ENCODE data around the gene NCBP2. TPM values are rescaled to one million over a fixed set of nuclear protein-coding genes. Genes with fewer than 3 reads are reported as not detected.

NCBP2 gene
- total and polyA plus RNA-seq, 4 donors: 37.4 to 48.6 (median 47.5) TPM

- Histone ChIP-seq H3K36me3 (ENCODE audit: control insufficient read depth in 4 of 4, insufficient read depth in 4 of 4, low read length in 4 of 4) (peaks cover 0 to 5% (median 0%) of the 10 kb centered on the region in 4 donors), H3K4me1 (ENCODE audit: control insufficient read depth in 5 of 5, insufficient read depth in 5 of 5, low read length in 5 of 5) (peaks cover 0 to 10% (median 2%) of the 10 kb centered on the region in 5 donors), H3K27me3 (ENCODE audit: control insufficient read depth in 3 of 3, insufficient read depth in 3 of 3, low read length in 2 of 3) (peaks cover 0 to 27% (median 27%) of the 10 kb centered on the region in 3 donors), H3K9ac (ENCODE audit: insufficient read depth in 1 of 2, low read length in 2 of 2) (no peak overlapping the region), H3K4me3 (no peak overlapping the region), H3K9me3 (ENCODE audit: control insufficient read depth in 4 of 4, insufficient read depth in 3 of 4, low read length in 3 of 4) (no peaks in the 10 kb centered on the region), H3K27ac (ENCODE audit: low read depth in 1 of 2, low read length in 1 of 2) (no peak overlapping the region)
- DNase-seq (peak in 1 of 3 donors; percentile 10), ATAC-seq (ENCODE audit: insufficient read depth, low FRiP score) (no peak)
- 79 to 84% methylated on average over 9 of the region's 9 CpGs for WGBS, 2 donors
- TF ChIP-seq CTCF (IDR thresholded peaks at IDR 0.05; ENCODE audit: control extremely low read depth, extremely low read depth): no peak
Observed at GRCh38 chr3:196962108-196962929, 20.0 kb upstream of the NCBP2 start.

GRCh38 chr3:196954832-196955231 lies 12.5 kb upstream of the NCBP2 start:
- H3K9me3 ChIP-seq (ENCODE audit: control insufficient read depth in 4 of 4, insufficient read depth in 3 of 4, low read length in 3 of 4): no peaks in the 10 kb centered on the region
- no peak for ATAC-seq (ENCODE audit: insufficient read depth, low FRiP score)
- no peak overlapping the region for H3K27ac ChIP-seq (ENCODE audit: low read depth in 1 of 2, low read length in 1 of 2)
- no peak overlapping the region for H3K4me3 ChIP-seq
- no peak for TF ChIP-seq CTCF (IDR thresholded peaks at IDR 0.05; ENCODE audit: control extremely low read depth, extremely low read depth)
- H3K4me1 ChIP-seq (ENCODE audit: control insufficient read depth in 5 of 5, insufficient read depth in 5 of 5, low read length in 5 of 5): no peaks in the 10 kb centered on the region
- DNase-seq: no peak
- H3K36me3 ChIP-seq (ENCODE audit: control insufficient read depth in 4 of 4, insufficient read depth in 4 of 4, low read length in 4 of 4): no peaks in the 10 kb centered on the region
- no peak overlapping the region for H3K9ac ChIP-seq (ENCODE audit: insufficient read depth in 1 of 2, low read length in 2 of 2)
- H3K27me3 ChIP-seq (ENCODE audit: control insufficient read depth in 3 of 3, insufficient read depth in 3 of 3, low read length in 2 of 3): no peaks in the 10 kb centered on the region
- WGBS, 2 donors: 88 to 94% methylated on average over 7 of the region's 7 CpGs

- 88 to 97% methylated on average over 3 of the region's 3 CpGs for WGBS, 2 donors
- Histone ChIP-seq H3K27me3 (ENCODE audit: control insufficient read depth in 3 of 3, insufficient read depth in 3 of 3, low read length in 2 of 3) (no peaks in the 10 kb centered on the region), H3K27ac (ENCODE audit: low read depth in 1 of 2, low read length in 1 of 2) (no peak overlapping the region), H3K36me3 (ENCODE audit: control insufficient read depth in 4 of 4, insufficient read depth in 4 of 4, low read length in 4 of 4) (peaks cover 0 to 2% (median 0%) of the 10 kb centered on the region in 4 donors), H3K9ac (ENCODE audit: insufficient read depth in 1 of 2, low read length in 2 of 2) (no peak overlapping the region), H3K4me3 (no peak overlapping the region), H3K4me1 (ENCODE audit: control insufficient read depth in 5 of 5, insufficient read depth in 5 of 5, low read length in 5 of 5) (peaks cover 0 to 8% (median 0%) of the 10 kb centered on the region in 5 donors), H3K9me3 (ENCODE audit: control insufficient read depth in 4 of 4, insufficient read depth in 3 of 4, low read length in 3 of 4) (no peaks in the 10 kb centered on the region)
- no peak for ATAC-seq (ENCODE audit: insufficient read depth, low FRiP score)
- no peak for DNase-seq
- TF ChIP-seq CTCF (IDR thresholded peaks at IDR 0.05; ENCODE audit: control extremely low read depth, extremely low read depth): no peak
Observed at GRCh38 chr3:196951371-196951770, 9.0 kb upstream of the NCBP2 start.

Measured in lung (tissue), 12 donors.